Measurements from ENCODE around the gene GARIN3.
"Not testable (repeated sequence)": the region's sequence is repeated elsewhere in the genome, so short reads cannot be mapped to it uniquely, and the experiment has no call there.

GARIN3 gene

DNA sequence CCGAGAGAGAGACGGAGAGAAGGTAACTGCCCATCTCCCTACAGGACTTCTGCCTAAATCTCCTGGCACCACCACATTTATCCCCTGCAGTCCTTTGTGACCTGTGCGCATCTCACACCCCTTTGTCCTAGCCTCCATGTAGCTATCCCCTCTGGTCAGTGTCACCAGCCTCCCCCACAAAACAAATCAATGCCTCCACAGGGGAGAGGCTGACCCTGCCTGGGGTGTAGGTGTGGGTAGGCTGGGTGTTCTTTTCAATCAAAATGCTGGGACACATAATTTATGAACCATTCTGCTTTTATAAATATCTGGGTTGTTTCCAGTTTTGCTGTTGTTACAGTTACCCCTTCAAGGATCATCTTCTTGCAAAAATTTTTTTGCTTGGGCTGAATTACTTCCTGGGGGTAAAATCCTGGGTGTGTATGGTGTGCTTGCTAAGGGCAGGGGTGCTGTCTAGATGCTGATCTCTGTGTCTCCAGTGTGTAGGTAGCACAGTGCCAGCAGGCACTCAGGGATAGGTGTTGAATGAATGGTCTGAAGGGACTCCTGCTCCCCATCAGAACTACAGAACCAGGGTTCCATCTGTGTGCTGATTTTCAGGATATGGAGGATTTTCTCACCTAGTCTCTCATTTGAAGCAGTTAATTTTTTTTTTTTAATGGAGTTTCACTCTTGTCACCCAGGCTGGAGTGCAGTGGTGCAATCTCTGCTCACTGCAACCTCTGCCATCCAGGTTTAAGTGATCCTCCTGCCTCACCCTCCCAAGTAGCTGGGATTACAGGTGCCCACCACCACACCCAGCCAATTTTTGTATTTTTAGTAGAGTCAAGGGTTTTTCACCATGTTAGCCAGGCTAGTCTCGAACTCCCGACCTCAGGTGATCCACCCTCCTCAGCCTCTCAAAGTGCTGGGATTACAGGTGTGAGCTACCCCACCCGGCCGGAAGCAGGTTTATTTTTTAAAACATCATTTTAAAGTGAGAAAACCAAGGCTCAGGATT is at the start of gene GARIN3:
TSS of gene GARIN3 (minus strand) at position 51 of the 1,000 bp plus-strand sequence. CDS start 96 bp downstream, outside the sequence.
- DNase-seq, result no peak

DNA sequence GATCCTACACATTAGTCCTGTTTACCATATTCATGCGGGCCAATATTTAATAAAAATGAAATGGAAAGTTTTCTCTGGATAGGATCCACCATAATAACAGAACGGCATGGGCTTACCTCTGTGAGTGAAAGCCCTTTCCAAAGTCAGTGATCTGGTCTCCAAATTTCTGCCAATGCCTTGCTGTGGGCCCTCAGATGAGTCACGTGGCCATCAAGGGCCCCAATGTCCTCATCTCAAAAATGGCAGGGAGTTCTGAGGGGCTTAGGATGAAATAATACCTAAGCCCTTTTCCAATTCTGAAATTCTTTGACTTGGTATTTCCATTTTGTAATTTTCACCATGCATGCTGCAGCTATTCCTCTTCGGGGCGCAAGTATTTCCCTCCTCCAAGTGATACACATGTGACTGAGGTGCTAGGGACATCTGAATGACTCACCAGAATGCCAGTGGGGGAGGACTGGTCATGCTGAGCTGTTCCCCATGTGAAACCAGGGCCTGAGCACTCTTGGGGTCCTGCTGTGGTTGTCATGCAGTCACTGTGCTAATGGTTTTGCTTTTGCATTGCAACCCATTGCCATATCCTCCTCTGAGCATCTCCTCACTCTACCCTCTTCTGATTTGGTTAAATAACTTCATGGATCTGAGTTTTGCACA is 49.6 kb upstream of the GARIN3 start:
- DNase-seq, result peak; percentile 20

DNA sequence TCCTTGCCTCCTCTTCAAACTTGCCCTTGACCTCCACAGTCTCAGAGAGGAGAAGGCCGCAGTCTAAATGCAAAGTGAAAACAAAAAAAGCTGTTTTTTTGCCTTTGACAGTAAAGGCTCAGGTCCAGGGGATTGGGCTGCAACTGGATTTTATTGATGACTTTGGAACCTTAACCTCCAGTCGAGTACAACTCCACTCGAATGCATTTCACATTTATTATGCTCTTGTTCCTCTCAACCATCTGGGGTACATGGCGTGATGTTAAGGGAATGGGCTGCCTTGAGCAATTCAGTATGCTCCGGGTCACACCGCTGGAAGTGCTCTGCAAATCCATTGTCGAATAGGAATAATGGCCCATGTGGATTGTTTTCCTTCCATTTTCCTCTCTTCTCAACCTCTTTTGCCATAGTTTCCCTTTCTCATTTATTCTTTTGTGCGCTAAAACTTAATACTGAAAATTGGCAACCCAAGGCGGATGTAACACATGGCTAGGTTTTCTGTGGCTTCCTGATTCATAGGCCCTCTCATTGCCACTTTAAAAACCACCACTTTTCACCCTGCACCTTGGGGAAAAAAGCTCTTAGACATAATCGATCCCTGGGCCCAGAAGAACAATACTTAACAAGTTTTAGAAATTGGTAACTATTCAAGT is 48.9 kb upstream of the GARIN3 start:
- DNase-seq, result peak; percentile 19

DNA sequence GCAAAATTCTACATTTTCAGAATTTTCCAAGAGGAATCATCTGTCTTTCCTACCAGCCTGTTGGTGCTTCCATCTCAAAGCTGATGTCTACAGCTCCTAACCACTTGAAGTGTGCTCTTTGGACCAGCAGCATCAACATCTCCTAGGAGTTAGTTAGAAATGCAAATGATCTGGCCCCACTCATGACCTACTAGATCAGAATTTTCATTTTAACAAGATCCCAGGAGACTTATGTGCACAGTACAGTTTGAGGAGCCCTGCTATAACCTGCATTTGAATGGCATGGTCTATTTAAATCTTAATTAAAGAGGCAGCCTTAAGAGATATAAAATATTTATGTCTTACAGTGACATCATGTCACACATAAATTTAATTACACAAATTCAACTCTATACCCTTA is 48.4 kb upstream of the GARIN3 start:
- no peak for DNase-seq

DNA sequence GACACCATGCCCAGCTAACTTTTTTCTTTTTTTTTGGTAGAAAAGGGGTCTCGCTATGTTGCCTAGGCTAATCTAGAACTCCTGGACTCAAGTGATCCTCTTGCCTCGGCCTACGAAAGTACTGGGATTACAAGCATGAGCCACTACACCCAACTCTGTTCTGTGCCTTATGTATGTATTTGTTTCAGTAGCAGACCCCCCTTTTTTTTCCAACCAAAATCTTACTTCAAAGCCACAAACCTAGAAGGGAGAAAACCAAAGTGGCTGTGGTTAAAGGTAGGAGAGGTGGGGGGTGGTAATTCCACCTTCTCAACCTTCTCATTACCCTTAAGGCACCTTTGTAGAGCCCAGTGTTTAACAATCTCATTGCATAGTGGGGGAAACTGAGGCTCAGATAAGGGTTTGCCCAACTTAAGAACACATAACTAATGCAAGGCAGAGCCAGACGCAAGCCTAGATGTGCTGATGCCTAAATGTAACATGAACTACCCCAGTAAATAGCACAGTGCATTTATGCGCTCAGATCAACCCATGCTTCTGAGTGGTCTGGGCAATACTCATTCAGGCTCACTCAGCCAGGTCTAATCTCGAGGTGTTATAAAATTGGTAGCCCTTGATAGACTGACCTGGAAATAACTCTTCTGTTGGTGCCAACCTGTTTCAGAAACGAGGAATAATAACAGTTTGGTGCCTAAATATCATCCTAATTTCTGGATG is 47.6 kb upstream of the GARIN3 start:
- DNase-seq, result no peak

DNA sequence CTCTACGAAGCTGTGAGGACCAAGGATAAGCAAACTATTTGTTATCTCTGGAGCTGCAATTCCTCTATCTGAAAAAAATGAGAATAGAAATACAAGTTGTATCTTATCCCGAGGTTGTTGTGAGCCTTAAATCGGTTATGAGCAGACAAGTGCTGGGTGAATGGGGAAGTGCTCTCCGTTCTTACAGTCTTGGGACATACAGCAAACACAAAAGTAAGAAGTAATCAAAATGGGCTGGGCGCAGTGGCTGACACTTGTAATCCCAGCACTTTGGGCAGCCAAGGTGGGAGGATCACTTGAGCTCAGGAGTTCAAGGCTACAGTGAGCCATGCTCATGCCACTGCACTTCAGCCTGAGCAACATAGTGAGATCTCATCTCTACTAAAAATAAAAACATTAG is 46.2 kb upstream of the GARIN3 start:
- no peak for DNase-seq

DNA sequence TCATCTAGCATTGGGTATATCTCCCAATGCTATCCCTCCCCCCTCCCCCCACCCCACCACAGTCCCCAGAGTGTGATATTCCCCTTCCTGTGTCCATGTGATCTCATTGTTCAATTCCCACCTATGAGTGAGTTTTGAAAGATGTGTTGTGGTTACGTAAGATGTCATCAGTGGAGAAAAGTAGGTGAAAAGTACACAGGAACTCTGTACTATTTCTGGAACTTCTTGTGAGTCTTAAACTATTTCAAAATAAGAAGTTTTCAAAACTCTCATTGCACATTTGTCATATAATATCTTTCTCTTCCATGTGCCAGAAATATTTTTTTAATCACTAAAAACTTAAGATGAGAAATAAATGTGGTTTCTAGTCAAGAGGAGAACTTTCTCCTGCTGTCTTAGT is 44.6 kb upstream of the GARIN3 start:
- not testable (repeated sequence) for DNase-seq

DNA sequence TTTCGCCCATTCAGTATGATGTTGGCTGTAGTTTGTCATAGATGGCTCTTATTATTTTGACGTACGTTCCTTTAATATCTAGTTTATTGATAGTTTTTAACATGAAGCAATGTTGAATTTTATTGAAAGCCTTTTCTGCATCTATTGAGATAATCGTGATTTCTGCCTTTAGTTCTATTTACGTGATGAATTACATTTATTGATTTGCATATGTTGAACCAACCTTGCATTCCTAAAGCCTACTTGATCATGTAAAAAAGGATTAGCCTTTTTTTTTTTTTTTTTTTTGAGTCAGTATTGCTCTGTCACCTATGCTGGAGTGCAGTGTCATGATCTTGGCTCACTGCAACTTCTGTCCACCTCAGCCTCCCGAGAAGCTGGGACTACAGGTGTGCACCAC is 39.6 kb upstream of the GARIN3 start:
- no peak for DNase-seq

DNA sequence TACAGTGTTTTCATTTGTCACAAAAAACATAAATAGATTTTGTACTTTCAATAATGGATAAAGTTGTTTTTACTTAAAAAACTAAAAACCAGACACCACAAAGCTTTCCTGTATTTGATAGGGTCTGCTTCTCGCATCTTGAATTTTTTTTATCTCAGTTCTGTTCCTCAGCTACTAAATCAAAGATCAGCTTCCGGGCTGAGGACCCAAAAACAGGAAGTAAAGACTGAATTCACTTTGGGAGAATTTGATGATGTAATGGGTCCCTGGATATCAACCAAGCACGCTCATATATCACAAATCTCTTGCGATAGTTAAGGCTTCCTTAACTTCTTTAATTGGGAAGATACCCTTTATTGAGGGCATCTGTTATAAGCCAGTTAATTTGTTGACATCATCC is 38.7 kb upstream of the GARIN3 start:
- no peak for DNase-seq

DNA sequence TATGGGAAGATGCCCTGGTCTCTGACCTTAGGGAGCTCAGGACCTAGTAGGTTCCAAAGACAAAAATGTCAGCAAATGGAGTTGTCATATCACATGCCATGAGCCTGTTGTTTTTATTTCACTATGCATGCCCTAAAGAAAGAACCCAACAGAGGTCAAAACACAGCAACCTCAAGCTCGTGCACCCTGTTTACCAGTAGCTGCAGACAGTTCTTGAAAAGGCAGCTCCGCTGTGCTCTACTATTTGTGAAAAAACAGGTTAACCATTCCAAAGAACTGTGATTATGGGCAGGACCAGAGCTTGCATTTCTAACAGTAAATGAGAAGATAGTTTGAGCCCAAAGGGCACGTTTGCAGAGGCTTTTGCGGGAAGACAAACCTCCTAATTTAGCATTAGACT is 37.4 kb upstream of the GARIN3 start:
- DNase-seq, result no peak

DNA sequence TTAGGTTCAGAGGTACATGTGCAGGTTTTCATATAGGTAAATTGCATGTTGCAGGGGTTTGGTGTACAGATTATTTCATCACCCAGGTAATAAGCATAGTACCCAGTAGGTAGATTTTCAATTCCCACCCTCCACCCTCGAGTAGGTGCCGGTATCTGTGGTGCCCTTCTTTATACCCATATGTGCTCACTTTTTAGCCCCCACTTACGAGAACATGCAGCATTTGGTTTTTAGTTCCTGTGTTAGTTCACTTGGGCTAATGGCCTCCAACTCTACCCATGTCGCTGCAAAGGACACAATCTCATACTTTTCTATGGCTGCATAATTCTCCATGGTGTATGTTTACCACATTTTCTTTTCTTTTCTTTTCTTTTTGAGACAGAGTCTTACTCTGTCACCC is 35.8 kb upstream of the GARIN3 start:
- DNase-seq, result no peak

DNA sequence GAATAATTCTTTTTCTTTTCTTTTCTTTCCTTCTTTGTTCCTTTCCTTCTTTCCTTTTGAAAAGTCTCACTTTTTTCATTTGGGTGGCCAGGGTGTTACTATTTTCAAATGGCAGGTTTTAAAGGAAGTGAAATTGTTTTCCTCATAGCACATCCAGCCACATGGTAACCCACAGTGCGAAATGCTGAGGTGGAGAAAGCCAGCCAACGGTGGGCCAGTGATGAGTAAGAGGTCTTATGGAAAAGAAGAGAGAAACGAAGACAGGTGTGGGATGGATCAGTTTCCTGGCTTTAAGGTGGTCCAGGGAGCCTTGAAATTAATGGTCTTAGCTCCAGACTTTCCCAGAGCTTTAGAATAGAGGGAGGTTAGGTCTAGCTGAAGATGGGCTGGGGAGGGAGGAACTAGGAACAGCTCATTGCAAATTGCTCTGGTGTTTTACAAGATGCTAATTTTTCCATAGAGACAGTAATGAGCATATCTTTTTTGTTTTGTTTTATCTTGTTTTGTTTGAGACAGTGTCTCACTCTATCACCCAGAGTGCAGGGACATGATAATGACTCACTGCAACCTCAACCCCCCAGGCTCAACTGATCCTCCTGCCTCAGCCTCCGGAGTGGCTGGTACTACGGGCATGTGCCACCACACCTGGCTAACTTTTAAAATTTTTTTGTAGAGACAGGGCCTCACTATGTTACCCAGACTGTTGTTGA is 32.4 kb upstream of the GARIN3 start:
- peak; percentile 68 for DNase-seq

DNA sequence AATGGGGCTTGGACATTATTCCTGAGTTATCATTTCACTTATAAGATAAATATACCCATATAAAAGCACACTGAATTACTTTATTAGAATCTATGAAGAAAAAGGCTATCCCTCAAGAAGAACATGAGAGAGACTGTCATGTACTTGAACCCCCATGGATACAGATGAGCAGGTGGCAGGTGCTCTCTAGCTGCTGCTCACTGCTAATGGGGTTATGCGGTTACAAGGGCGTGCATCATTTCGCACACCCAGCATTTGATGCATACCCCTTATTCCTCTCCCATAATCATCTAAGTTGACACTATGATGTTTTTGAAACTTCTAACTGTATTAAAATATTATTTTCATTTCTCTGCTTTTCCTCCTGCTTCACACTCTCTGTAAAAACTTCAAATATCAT is 31.0 kb upstream of the GARIN3 start:
- DNase-seq, result no peak

DNA sequence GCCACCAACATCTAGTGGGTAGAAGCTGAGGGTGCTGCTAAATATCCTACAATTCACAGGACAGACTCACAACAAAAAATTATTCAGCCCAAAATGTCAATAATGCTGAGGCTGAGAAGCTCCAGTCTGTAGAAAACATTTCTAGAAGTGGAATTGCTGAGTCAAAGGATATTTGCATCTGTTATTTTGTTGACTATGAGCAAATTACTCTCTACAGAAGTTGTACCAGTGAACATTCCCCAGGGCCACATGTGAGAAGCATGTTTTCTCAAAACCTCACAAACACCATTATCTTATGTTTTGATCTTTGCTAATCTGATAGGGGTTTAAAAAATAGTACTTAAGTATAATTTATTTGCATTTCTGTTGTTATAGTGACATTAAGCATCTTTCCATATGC is 30.0 kb upstream of the GARIN3 start:
- DNase-seq, result no peak

DNA sequence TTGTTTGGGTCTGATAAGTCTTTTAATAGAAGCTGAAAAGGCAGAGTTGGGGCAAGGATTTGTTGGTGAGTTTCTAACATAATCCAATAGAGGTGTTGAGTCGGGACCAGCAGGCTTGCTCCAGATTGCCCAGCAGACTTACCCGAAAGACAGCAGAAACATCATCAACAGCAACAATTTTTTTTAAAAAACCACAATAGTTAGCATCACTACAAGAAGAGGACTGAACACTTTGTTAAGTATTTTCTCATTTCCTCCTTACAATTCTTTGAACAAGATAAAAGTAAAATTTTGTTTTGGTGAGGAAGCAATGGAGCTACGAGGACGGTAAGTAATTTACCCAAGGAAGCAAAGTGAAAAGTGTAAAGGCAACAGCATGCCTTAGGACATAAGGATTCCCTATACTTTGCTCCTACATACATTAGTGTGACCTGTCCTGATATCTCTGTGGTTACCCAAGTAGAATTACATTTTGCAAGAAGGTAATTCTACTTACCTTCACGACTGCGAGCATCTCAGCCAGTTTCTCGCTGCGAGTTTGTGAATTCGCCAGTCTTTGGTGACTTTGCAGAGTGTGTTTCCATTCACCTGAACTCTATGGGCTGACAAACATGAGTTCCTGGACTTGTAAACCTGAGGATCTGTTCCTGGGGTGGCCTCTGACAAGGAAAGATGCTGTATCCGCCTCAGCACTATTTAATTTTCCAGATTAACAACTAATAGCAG is 27.8 kb upstream of the GARIN3 start:
- DNase-seq, result no peak

DNA sequence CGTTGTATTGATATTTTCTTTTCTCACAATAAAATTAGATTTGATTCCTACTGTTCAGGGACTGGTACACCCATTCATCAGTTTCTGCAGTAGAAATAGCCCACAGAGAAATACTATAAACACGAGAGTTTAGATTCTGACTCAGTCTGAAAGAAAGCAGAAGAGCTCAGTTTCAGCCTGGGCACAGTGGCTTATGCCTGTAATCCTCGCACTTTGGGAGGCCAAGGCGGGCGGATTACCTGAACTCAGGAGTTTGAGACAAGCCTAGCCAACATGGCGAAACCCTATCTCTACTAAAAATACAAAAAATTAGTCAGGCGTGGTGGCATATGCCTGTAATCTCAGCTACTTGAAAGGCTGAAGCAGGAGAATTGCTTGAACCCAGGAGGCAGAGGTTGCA is 23.2 kb upstream of the GARIN3 start:
- peak; percentile 54 for DNase-seq

DNA sequence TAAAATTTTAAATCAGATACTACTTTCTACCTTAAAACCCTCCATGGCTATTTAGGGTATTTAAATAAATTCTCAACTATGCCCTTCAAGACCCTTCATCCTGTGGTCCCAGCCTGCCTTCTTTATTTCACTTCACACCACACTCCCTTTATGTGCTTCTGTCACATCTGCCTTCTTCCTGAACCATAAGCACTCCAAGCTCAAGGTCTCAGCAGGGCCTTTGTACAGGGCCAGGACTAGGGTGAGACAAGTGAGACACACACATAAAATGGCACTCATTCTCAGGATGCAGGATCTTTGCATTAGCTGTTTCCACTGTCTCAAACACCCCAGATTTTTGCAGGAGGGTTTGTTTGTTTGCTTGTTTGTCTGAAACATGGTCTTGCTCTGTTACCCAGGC is 22.2 kb upstream of the GARIN3 start:
- no peak for DNase-seq

DNA sequence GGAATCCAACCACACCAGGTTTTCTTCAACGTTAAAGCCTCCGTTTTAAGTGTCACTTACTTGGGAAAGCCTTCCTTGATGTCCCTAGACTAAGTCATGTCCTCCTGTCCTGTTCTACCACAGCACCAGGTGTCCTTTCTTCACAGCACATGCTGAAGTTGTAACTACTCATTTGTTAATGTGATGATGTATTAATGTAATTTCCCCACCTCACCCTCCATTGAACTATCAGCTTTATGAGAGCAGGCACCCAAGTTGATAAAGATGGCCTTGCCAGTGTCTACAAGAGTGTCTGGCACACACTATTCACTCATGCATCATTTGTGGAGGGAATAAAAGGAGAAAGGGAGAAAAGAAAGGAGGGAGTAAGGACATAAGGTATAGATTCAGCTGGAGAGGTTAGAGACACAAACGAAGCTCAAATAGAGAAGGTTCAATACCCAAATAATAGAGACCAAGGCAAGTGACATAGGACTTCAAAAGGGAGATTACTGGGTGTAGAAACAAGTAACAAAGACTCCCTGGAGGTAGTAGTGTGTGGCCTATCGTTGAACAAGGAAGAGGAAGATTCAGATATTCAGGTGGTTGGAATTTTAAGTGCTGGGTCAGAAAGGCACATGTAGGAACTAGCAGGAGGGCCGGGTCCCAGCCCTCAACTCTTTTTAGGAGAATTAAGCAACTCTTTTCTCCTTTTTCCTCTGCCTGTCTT is 21.1 kb upstream of the GARIN3 start:
- DNase-seq, result no peak

DNA sequence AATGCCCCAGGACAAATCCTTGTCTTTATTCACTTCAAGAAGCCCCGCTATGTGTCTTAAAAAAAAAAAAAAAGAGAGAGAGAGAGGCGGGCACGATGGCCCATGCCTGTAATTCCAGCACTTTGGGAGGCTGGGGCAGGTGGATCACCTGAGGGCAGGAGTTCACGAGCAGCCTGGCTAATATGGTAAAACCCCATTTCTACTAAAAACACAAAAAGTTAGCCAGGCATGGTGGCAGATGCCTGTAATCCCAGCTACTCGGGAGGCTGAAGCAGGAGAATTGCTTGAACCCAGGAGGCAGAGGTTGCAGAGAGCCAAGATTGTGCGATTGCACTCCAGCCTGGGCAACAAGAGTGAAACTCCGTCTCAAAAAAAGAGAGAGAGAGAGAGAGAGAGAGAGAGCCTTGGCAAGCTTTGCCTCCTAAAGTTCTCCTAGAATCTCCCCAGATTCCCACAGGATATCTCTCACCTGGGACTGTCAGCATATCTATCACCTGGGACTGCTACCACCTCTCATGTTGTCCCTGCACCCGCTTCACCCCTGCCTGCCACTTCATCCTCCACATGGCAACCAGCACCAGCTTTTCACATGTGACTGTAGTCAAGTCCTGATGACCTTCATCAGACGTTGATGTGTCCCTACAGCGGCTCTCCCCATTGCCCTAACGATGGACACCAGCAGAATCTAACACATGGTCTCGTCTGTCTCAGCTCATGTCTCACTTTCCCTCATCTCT is 20.4 kb upstream of the GARIN3 start:
- no peak for DNase-seq

DNA sequence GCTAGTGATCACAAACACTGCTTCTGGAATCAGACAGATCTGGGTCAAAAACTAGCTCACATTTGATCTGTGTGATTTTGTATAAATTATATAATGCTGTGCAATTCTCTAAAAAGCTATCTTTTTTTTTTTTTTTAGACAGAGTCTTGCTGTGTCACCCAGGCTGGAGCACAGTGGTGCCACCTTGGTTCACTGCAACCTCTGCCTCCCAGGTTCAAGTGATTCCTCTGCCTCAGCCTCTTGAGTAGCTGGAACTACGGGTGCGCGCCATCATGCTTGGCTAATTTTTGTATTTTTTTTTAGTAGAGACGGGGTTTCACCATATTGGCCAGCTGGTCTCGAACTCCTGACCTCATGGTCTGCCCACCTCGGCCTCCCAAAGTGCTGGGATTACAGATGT is 19.1 kb upstream of the GARIN3 start:
- not testable (repeated sequence) for DNase-seq

All from stimulated activated naive CD4-positive, alpha-beta T cell treated with Interleukin-2 at 50 U/mL for 16 hours (primary cell).